Measurements from ENCODE around the gene NRCAM.

NRCAM gene

DNA sequence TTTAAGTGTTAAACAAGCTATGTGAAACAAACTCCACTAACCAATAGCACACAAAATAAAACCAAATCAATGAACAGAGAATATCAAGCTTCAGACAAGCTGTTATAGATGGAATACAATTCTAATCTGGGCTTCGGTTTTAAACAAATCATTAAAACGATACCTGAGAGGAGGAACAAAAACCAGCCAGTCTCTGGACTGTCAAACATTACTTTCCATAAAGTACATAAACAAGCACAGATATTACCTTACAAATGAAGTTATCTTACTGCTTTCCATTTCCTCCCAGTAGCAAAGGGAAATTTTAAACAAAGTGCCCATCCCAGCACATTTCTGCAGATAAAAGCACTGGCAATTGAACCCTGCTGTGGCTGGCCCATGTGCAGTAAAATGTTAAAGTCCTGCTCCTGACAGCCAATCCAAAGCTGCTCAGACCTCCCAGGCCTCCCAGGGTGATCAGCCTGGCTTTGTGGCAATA lies 128.0 kb downstream of the NRCAM start (continued):
- TF ChIP-seq PRDM6 (tag by site-specific recombination; IDR thresholded peaks at IDR 0.05) (peak; percentile 60), SP7 (tag by site-specific recombination; IDR thresholded peaks at IDR 0.05) (no peak), ZNF274 (IDR thresholded peaks at IDR 0.05; ENCODE audit: low read length) (no peak), ZNF274 (tag by site-specific recombination; IDR thresholded peaks at IDR 0.05; ENCODE audit: borderline replicate concordance) (no peak), REPIN1 (tag by site-specific recombination; IDR thresholded peaks at IDR 0.05; ENCODE audit: low read depth) (no peak), GLIS1 (tag by site-specific recombination; IDR thresholded peaks at IDR 0.05) (peak; percentile 34; the same call in 1 of the 2 replicates), ZNF548 (tag by site-specific recombination; IDR thresholded peaks at IDR 0.05) (no peak), ZBTB48 (tag by site-specific recombination; IDR thresholded peaks at IDR 0.05) (no peak)

- ChIA-PET CTCF (interaction anchor here (0.6 kb wide), 1 partner anchor 209 kb away, joined by 3 read pairs; no protein-coding TSS in a partner anchor), POLR2A (no interaction called here)
- H3K27ac ChIP-seq (ENCODE audit: extremely low read depth, low read depth, low read length), result no peak overlapping the region
- H3K4me1 ChIP-seq (ENCODE audit: control insufficient read depth, insufficient read depth, low read length), result peaks cover 7% of the 10 kb centered on the region
- H3K4me3 ChIP-seq (ENCODE audit: low read depth, low read length), result no peak overlapping the region
- H3K9me3 ChIP-seq (ENCODE audit: control insufficient read depth, insufficient read depth, low read depth, low read length), result no peaks in the 10 kb centered on the region
- no peak for TF ChIP-seq SALL2 (tag by site-specific recombination; IDR thresholded peaks at IDR 0.05; ENCODE audit: borderline replicate concordance)
- no peak for TF ChIP-seq HOXA7 (CRISPR knock-in tag; IDR thresholded peaks at IDR 0.05; ENCODE audit: borderline replicate concordance)
- no peak for TF ChIP-seq ZNF585B (tag by site-specific recombination; IDR thresholded peaks at IDR 0.05)
- no peak for TF ChIP-seq ZSCAN23 (tag by site-specific recombination; IDR thresholded peaks at IDR 0.05)
- TF ChIP-seq ZNF792 (tag by site-specific recombination; IDR thresholded peaks at IDR 0.05), result no peak
- TF ChIP-seq, protein P1, sequence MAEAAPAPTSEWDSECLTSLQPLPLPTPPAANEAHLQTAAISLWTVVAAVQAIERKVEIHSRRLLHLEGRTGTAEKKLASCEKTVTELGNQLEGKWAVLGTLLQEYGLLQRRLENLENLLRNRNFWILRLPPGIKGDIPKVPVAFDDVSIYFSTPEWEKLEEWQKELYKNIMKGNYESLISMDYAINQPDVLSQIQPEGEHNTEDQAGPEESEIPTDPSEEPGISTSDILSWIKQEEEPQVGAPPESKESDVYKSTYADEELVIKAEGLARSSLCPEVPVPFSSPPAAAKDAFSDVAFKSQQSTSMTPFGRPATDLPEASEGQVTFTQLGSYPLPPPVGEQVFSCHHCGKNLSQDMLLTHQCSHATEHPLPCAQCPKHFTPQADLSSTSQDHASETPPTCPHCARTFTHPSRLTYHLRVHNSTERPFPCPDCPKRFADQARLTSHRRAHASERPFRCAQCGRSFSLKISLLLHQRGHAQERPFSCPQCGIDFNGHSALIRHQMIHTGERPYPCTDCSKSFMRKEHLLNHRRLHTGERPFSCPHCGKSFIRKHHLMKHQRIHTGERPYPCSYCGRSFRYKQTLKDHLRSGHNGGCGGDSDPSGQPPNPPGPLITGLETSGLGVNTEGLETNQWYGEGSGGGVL (tag by site-specific recombination; IDR thresholded peaks at IDR 0.05), result no peak
- no peak for TF ChIP-seq ZNF76 (tag by site-specific recombination; IDR thresholded peaks at IDR 0.05; ENCODE audit: borderline replicate concordance, low read depth)
- no peak for TF ChIP-seq ZNF169 (tag by site-specific recombination; IDR thresholded peaks at IDR 0.05)
- TF ChIP-seq ZNF623 (tag by site-specific recombination; IDR thresholded peaks at IDR 0.05), result no peak
- no peak for TF ChIP-seq TRIM28 (IDR thresholded peaks at IDR 0.05; ENCODE audit: borderline replicate concordance, low read length)
- no peak for TF ChIP-seq ZNF624 (tag by site-specific recombination; IDR thresholded peaks at IDR 0.05)
- TF ChIP-seq ZNF785 (tag by site-specific recombination; IDR thresholded peaks at IDR 0.05), result no peak
- TF ChIP-seq ZNF341 (tag by site-specific recombination; IDR thresholded peaks at IDR 0.05; ENCODE audit: low read depth), result no peak
- TF ChIP-seq, protein P2, sequence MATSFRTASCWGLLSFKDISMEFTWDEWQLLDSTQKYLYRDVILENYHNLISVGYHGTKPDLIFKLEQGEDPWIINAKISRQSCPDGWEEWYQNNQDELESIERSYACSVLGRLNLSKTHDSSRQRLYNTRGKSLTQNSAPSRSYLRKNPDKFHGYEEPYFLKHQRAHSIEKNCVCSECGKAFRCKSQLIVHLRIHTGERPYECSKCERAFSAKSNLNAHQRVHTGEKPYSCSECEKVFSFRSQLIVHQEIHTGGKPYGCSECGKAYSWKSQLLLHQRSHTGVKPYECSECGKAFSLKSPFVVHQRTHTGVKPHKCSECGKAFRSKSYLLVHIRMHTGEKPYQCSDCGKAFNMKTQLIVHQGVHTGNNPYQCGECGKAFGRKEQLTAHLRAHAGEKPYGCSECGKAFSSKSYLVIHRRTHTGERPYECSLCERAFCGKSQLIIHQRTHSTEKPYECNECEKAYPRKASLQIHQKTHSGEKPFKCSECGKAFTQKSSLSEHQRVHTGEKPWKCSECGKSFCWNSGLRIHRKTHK (tag by site-specific recombination; IDR thresholded peaks at IDR 0.05), result no peak
- no peaks in the 10 kb centered on the region for H3K36me3 ChIP-seq (ENCODE audit: control insufficient read depth in 2 of 2, insufficient read depth in 1 of 2, low read length in 2 of 2)
Observed at GRCh38 chr7:108327353-108327752, 128.9 kb downstream of the NRCAM start.
